Measurements from ENCODE around the gene CFAP161.

Gene CFAP161

DNA sequence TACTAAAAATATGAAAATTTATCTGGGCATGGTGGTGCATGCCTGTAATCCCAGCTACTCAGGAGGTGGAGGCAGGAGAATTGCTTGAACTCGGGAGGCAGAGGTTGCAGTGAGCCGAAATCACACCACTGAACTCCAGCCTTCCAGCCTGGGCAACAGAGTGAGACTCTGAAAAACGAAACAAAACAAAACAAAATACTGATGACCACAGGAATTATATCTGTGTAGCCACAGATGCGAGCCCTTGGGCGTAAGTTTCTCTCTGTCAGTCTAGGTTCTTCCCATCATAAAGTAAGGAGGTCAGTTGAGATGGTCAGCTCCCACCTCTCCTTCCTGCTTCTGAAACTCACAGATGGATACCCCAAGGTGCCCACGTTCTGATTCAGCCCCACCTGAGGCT is 37.7 kb upstream of the CFAP161 start:
- no peak overlapping the region for H3K9ac ChIP-seq (ENCODE audit: low read length)
- DNase-seq, result no peak
- no peak overlapping the region for H2BK15ac ChIP-seq (replicated peaks; ENCODE audit: low read depth)
- no peak overlapping the region for H4K5ac ChIP-seq (ENCODE audit: low read length)
- H2BK120ac ChIP-seq (ENCODE audit: low read depth, low read length), result no peak overlapping the region
- no peaks in the 10 kb centered on the region for H3K36me3 ChIP-seq (ENCODE audit: control insufficient read depth, insufficient read depth, low read length)
- no peak overlapping the region for H3K18ac ChIP-seq (ENCODE audit: low read length)
- H3K27ac ChIP-seq (ENCODE audit: low read depth, low read length), result no peak overlapping the region
- H3K56ac ChIP-seq (ENCODE audit: low read length), result no peak overlapping the region
- H2AK5ac ChIP-seq (ENCODE audit: low read length), result no peak overlapping the region
- H3K4ac ChIP-seq (ENCODE audit: low read depth, low read length), result no peak overlapping the region
- no peak overlapping the region for H2BK5ac ChIP-seq (ENCODE audit: low read length)
- no peak overlapping the region for H3K4me3 ChIP-seq (ENCODE audit: low read length)
- H3K4me1 ChIP-seq (ENCODE audit: control insufficient read depth, low read depth, low read length), result no peaks in the 10 kb centered on the region
- H3K27me3 ChIP-seq (ENCODE audit: insufficient read depth, low read length, poor library complexity), result no peaks in the 10 kb centered on the region
- H3K79me1 ChIP-seq (ENCODE audit: low read length), result no peaks in the 10 kb centered on the region
- no peaks in the 10 kb centered on the region for H3K79me2 ChIP-seq (ENCODE audit: control insufficient read depth, insufficient read depth, low read length)
- no peak overlapping the region for H4K8ac ChIP-seq (ENCODE audit: low read depth, low read length)
- H3K23ac ChIP-seq (ENCODE audit: low read length), result no peak overlapping the region
- no peak overlapping the region for H3K4me2 ChIP-seq (ENCODE audit: low read length)
- WGBS (ENCODE audit: extremely low coverage, insufficient coverage, low lambda C conversion rate), result no CpG with 5 or more reads among the region's 6 CpGs

DNA sequence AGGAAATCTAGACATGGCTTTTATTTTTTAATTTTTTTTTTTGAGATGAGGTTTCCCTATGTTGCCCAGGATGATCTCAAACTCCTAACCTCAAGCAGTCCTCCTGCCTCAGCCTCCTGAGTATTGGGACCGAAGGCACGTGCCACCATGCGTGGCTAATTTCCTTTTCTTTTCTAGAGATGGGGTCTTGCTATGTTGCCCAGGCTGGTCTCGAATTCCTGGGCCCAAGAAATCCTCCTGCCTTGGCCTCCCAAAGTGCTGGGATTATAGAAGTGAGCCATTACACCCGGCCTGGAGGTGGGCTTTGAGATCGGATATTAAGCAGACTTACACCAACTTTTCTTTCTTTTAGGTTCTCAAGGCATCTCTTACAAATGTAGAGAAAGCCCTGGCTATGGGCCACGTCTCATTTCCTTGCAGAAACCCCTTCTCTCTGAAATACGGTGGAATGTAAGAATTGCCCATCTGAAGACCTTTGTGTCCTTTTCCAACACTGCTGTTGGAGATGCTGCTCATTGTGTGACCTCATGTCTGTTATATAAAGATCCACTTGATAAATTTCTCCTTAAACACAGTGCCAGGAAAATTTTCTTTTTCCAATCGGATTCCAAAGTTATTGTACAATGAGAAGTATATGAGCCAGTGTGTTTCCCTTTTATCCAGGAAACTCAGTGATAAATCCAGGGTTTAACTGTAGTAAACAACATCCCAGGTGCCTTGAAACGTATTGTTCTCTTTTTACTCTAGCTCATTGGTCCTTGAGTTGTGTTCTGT is 36.8 kb upstream of the CFAP161 start:
- Histone ChIP-seq H3K27ac (ENCODE audit: low read depth, low read length) (no peak overlapping the region), H3K4me1 (ENCODE audit: control insufficient read depth, low read depth, low read length) (no peaks in the 10 kb centered on the region), H3K23ac (ENCODE audit: low read length) (no peak overlapping the region), H4K8ac (ENCODE audit: low read depth, low read length) (no peak overlapping the region), H2BK15ac (replicated peaks; ENCODE audit: low read depth) (no peak overlapping the region), H3K36me3 (ENCODE audit: control insufficient read depth, insufficient read depth, low read length) (no peaks in the 10 kb centered on the region), H3K79me1 (ENCODE audit: low read length) (no peaks in the 10 kb centered on the region), H3K79me2 (ENCODE audit: control insufficient read depth, insufficient read depth, low read length) (no peaks in the 10 kb centered on the region), H3K18ac (ENCODE audit: low read length) (no peak overlapping the region), H3K4me2 (ENCODE audit: low read length) (no peak overlapping the region), H4K5ac (ENCODE audit: low read length) (no peak overlapping the region), H3K27me3 (ENCODE audit: insufficient read depth, low read length, poor library complexity) (no peaks in the 10 kb centered on the region), H2BK120ac (ENCODE audit: low read depth, low read length) (no peak overlapping the region), H3K4me3 (ENCODE audit: low read length) (no peak overlapping the region), H3K9ac (ENCODE audit: low read length) (no peak overlapping the region), H2AK5ac (ENCODE audit: low read length) (no peak overlapping the region), H3K4ac (ENCODE audit: low read depth, low read length) (no peak overlapping the region), H2BK5ac (ENCODE audit: low read length) (no peak overlapping the region), H3K56ac (ENCODE audit: low read length) (no peak overlapping the region)
- WGBS (ENCODE audit: extremely low coverage, insufficient coverage, low lambda C conversion rate), result no CpG with 5 or more reads among the region's 10 CpGs
- no peak for DNase-seq

DNA sequence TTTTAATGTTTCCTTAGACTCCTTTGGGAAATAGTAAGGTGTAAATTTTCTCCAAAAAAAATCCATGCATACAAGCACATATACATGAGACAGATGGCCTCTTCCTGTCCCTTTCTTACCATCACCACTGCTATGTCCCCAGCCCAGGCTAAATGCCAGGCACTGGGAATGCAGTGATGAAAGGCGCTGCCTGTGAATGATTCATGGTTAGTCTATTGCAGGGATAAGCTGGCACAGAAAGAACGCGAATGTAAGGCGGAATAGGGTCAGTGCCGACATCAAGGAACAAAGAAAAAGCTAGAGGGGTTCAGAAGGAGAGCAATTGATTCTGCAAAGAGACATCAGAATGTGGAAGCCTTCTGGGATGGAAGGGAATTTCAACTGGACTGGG is 36.2 kb upstream of the CFAP161 start:
- Histone ChIP-seq H2BK5ac (ENCODE audit: low read length) (no peak overlapping the region), H3K36me3 (ENCODE audit: control insufficient read depth, insufficient read depth, low read length) (no peaks in the 10 kb centered on the region), H3K23ac (ENCODE audit: low read length) (no peak overlapping the region), H3K4me2 (ENCODE audit: low read length) (no peak overlapping the region), H4K5ac (ENCODE audit: low read length) (no peak overlapping the region), H2AK5ac (ENCODE audit: low read length) (no peak overlapping the region), H2BK15ac (replicated peaks; ENCODE audit: low read depth) (no peak overlapping the region), H3K79me1 (ENCODE audit: low read length) (no peaks in the 10 kb centered on the region), H4K8ac (ENCODE audit: low read depth, low read length) (no peak overlapping the region), H3K4ac (ENCODE audit: low read depth, low read length) (no peak overlapping the region), H3K9ac (ENCODE audit: low read length) (no peak overlapping the region), H2BK120ac (ENCODE audit: low read depth, low read length) (no peak overlapping the region), H3K4me1 (ENCODE audit: control insufficient read depth, low read depth, low read length) (no peaks in the 10 kb centered on the region), H3K18ac (ENCODE audit: low read length) (no peak overlapping the region), H3K56ac (ENCODE audit: low read length) (no peak overlapping the region), H3K27ac (ENCODE audit: low read depth, low read length) (no peak overlapping the region), H3K4me3 (ENCODE audit: low read length) (no peak overlapping the region), H3K79me2 (ENCODE audit: control insufficient read depth, insufficient read depth, low read length) (no peaks in the 10 kb centered on the region), H3K27me3 (ENCODE audit: insufficient read depth, low read length, poor library complexity) (no peaks in the 10 kb centered on the region)
- DNase-seq, result no peak
- WGBS (ENCODE audit: extremely low coverage, insufficient coverage, low lambda C conversion rate), result no CpG with 5 or more reads among the region's 5 CpGs

DNA sequence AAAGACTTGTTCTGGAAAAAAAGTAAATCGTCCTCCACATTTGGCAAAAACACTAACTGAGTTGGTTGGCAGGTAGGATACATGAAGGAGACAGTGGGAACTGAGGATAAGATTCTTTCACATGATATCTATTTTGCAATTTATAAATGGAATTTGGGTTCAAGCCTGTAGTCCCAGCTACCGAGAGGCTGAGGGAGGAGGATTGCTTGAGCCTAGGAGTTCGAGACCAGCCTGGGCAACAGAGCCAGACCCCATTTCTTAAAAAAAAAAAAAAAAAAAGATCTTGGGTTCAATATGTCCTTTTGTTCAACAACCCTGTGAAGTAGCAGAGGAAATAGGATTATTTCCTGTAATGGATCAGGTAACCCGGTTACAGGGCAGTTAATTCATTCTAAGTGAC is 35.7 kb upstream of the CFAP161 start:
- Histone ChIP-seq H2BK15ac (replicated peaks; ENCODE audit: low read depth) (no peak overlapping the region), H2BK120ac (ENCODE audit: low read depth, low read length) (no peak overlapping the region), H3K4me1 (ENCODE audit: control insufficient read depth, low read depth, low read length) (no peaks in the 10 kb centered on the region), H3K9ac (ENCODE audit: low read length) (no peak overlapping the region), H4K8ac (ENCODE audit: low read depth, low read length) (no peak overlapping the region), H4K5ac (ENCODE audit: low read length) (no peak overlapping the region), H3K79me2 (ENCODE audit: control insufficient read depth, insufficient read depth, low read length) (no peaks in the 10 kb centered on the region), H3K18ac (ENCODE audit: low read length) (no peak overlapping the region), H3K79me1 (ENCODE audit: low read length) (no peaks in the 10 kb centered on the region), H3K27me3 (ENCODE audit: insufficient read depth, low read length, poor library complexity) (no peaks in the 10 kb centered on the region), H3K23ac (ENCODE audit: low read length) (no peak overlapping the region), H3K4me2 (ENCODE audit: low read length) (no peak overlapping the region), H2BK5ac (ENCODE audit: low read length) (no peak overlapping the region), H3K36me3 (ENCODE audit: control insufficient read depth, insufficient read depth, low read length) (no peaks in the 10 kb centered on the region), H3K4ac (ENCODE audit: low read depth, low read length) (no peak overlapping the region), H3K4me3 (ENCODE audit: low read length) (no peak overlapping the region), H3K27ac (ENCODE audit: low read depth, low read length) (no peak overlapping the region), H3K56ac (ENCODE audit: low read length) (no peak overlapping the region), H2AK5ac (ENCODE audit: low read length) (no peak overlapping the region)
- no peak for DNase-seq
- no CpG with 5 or more reads among the region's 4 CpGs for WGBS (ENCODE audit: extremely low coverage, insufficient coverage, low lambda C conversion rate)

DNA sequence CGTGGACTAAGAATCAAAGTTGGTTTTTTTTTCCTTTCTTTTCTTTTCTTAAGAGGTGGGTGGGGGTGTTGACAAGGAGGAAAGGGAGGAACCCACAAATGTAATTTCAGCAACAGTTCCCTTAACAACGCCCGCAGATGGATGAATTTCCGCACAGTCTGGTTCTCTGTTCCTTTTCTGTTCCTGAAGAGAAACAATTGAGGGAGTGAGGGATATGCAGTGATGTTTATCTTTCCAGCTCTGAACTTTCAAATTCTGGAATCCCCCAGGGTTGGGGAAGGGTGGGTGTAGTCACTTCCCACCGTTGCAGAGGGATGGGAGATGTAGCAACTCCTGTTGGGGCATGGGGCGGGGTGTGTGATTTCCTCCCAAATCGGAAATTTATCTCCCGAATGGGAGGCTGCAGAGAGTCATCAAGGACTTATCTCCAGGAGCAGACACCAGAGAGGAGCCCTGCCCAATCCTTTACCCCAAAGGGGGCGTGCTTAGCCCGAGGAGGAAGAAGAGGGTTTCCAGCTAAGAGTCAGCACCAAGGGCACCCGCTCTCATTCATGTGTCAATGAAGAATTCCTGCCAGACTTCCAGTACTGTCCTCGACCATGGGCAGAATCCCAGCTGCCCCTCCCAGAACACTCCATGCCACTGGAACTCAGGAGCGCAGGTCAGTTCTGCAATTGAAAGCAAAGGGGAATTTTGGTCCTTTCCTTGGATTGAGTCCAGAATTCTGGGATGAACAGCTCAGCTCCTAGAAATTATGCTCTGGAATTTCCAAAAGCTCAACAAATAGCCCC is 35.0 kb upstream of the CFAP161 start:
- Histone ChIP-seq H3K79me1 (ENCODE audit: low read length) (no peaks in the 10 kb centered on the region), H3K27ac (ENCODE audit: low read depth, low read length) (no peak overlapping the region), H2BK5ac (ENCODE audit: low read length) (no peak overlapping the region), H2AK5ac (ENCODE audit: low read length) (no peak overlapping the region), H3K79me2 (ENCODE audit: control insufficient read depth, insufficient read depth, low read length) (no peaks in the 10 kb centered on the region), H4K8ac (ENCODE audit: low read depth, low read length) (no peak overlapping the region), H3K56ac (ENCODE audit: low read length) (no peak overlapping the region), H3K18ac (ENCODE audit: low read length) (no peak overlapping the region), H3K36me3 (ENCODE audit: control insufficient read depth, insufficient read depth, low read length) (no peaks in the 10 kb centered on the region), H2BK15ac (replicated peaks; ENCODE audit: low read depth) (no peak overlapping the region), H3K27me3 (ENCODE audit: insufficient read depth, low read length, poor library complexity) (no peaks in the 10 kb centered on the region), H3K23ac (ENCODE audit: low read length) (no peak overlapping the region), H3K9ac (ENCODE audit: low read length) (no peak overlapping the region), H4K5ac (ENCODE audit: low read length) (no peak overlapping the region), H2BK120ac (ENCODE audit: low read depth, low read length) (no peak overlapping the region), H3K4me3 (ENCODE audit: low read length) (no peak overlapping the region), H3K4me1 (ENCODE audit: control insufficient read depth, low read depth, low read length) (no peaks in the 10 kb centered on the region), H3K4me2 (ENCODE audit: low read length) (no peak overlapping the region), H3K4ac (ENCODE audit: low read depth, low read length) (no peak overlapping the region)
- no CpG with 5 or more reads among the region's 13 CpGs for WGBS (ENCODE audit: extremely low coverage, insufficient coverage, low lambda C conversion rate)
- DNase-seq, result no peak
